Activated T-cell treated with anti-CD3 and anti-CD28 coated beads for 48 hours (primary cell): ENCODE measurements around the gene NR1H2.
"Not testable (repeated sequence)": the region's sequence is repeated elsewhere in the genome, so short reads cannot be mapped to it uniquely, and the experiment has no call there.

Source experiments
- DNase-seq: peaks from one replicate; pipeline ENCODE4 v3.0.0-alpha.2; 2020; ENCODE audit warnings: low read depth

The NR1H2 gene

GRCh38 chr19:50376166-50377050 is at the start of gene NR1H2:
TSS of gene NR1H2 (plus strand) at chr19:50376457. CDS start at chr19:50377606, 1,149 bp downstream.
- peak; percentile 92 for DNase-seq

- DNase-seq: no peak
Observed at GRCh38 chr19:50327013-50327412, 49.2 kb upstream of the NR1H2 start.

- DNase-seq: no peak
Observed at GRCh38 chr19:50327461-50328223, 48.6 kb upstream of the NR1H2 start.

GRCh38 chr19:50328224-50328872 is 47.9 kb upstream of the NR1H2 start:
- DNase-seq: peak; percentile 55

- DNase-seq: no peak
Observed at GRCh38 chr19:50328873-50329145, 47.4 kb upstream of the NR1H2 start.

- DNase-seq: peak; percentile 97
Observed at GRCh38 chr19:50329146-50329925, 46.9 kb upstream of the NR1H2 start, which contains the start of gene KCNC3. TSS of gene KCNC3 (minus strand) at chr19:50329377. CDS start at chr19:50329082, 295 bp downstream.

GRCh38 chr19:50329926-50330294 is 46.3 kb upstream of the NR1H2 start:
- not testable (repeated sequence) for DNase-seq

GRCh38 chr19:50330365-50331078 is 45.7 kb upstream of the NR1H2 start:
- peak; percentile 94 for DNase-seq

- DNase-seq: no peak
Observed at GRCh38 chr19:50331221-50331993, 44.9 kb upstream of the NR1H2 start.

- DNase-seq: no peak
Observed at GRCh38 chr19:50331994-50332243, 44.3 kb upstream of the NR1H2 start.

GRCh38 chr19:50332244-50333038 is 43.8 kb upstream of the NR1H2 start:
- DNase-seq: no peak

GRCh38 chr19:50333235-50333736 is 43.0 kb upstream of the NR1H2 start:
- DNase-seq: peak; percentile 93

- DNase-seq: peak; percentile 83
Observed at GRCh38 chr19:50333737-50334617, 42.3 kb upstream of the NR1H2 start.

- DNase-seq: no peak
Observed at GRCh38 chr19:50334741-50335421, 41.4 kb upstream of the NR1H2 start.

GRCh38 chr19:50337031-50337430 is 39.2 kb upstream of the NR1H2 start:
- not testable (repeated sequence) for DNase-seq

GRCh38 chr19:50340331-50340730 is 35.9 kb upstream of the NR1H2 start:
- no peak for DNase-seq

- DNase-seq: no peak
Observed at GRCh38 chr19:50341091-50341564, 35.1 kb upstream of the NR1H2 start.
